Ectodermal cell (in vitro differentiated cells): ENCODE measurements around the gene ERLEC1.

Experiments
- H3K27ac ChIP-seq: 2 replicates; pipeline ENCODE4 v1.7.0; 2013; ENCODE audit warnings: mild to moderate bottlenecking, low read depth, low read length; ENCODE audit not compliant: insufficient read depth, poor library complexity, severe bottlenecking
- H3K27me3 ChIP-seq: 2 replicates; pipeline ENCODE4 v1.7.0; 2013; ENCODE audit warnings: mild to moderate bottlenecking, low read length; ENCODE audit not compliant: insufficient read depth, control insufficient read depth, poor library complexity, severe bottlenecking
- H3K36me3 ChIP-seq: one replicate; pipeline ENCODE4 v1.7.0; 2013; ENCODE audit warnings: low read length; ENCODE audit not compliant: control insufficient read depth, insufficient read depth
- H3K4me1 ChIP-seq: one replicate; pipeline ENCODE4 v1.7.0; 2013; ENCODE audit warnings: low read length; ENCODE audit not compliant: control insufficient read depth, insufficient read depth
- H3K4me3 ChIP-seq: 2 replicates; pipeline ENCODE4 v1.7.0; 2013; ENCODE audit warnings: low read depth, low read length, control low read depth; ENCODE audit not compliant: insufficient read depth
- H3K9me3 ChIP-seq: 2 replicates; pipeline ENCODE4 v1.7.0; 2013; ENCODE audit warnings: mild to moderate bottlenecking, low read length, moderate library complexity; ENCODE audit not compliant: control insufficient read depth
- WGBS, 2 experiments: methylation state at CpG; one replicate each; pipeline ENCODE4 v1.1.7; 2013; ENCODE audit warnings: missing lambda C conversion rate in 2 of 2; 5-methylcytosine and 5-hydroxymethylcytosine counted together

Gene ERLEC1

DNA sequence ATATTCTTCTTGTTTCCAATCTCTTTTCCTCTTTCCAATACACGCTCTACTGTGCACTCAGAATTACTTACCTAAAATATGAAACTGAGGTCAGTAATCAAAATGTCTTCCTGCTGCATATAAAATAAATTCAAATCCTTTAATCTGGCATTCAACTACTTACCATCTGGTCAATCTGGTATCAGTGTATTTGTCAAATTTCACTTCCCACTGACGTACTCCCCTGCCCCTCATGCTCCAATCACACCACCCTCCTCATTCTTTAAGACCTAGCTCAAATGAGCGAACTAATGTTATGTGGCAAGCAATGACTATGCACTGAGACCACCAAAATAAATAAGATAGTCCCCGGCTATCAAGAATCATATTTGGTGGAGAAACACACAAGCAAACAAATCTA is 6.8 kb upstream of the ERLEC1 start:
- H3K4me3 ChIP-seq: no peak overlapping the region
- no peak overlapping the region for H3K27ac ChIP-seq
- H3K4me1 ChIP-seq: peaks cover 10% of the 10 kb centered on the region
- no peaks in the 10 kb centered on the region for H3K36me3 ChIP-seq
- no peaks in the 10 kb centered on the region for H3K27me3 ChIP-seq
- WGBS, 2 experiments: 91 to 95% methylated on average over 4 of the region's 4 CpGs
- no peaks in the 10 kb centered on the region for H3K9me3 ChIP-seq

DNA sequence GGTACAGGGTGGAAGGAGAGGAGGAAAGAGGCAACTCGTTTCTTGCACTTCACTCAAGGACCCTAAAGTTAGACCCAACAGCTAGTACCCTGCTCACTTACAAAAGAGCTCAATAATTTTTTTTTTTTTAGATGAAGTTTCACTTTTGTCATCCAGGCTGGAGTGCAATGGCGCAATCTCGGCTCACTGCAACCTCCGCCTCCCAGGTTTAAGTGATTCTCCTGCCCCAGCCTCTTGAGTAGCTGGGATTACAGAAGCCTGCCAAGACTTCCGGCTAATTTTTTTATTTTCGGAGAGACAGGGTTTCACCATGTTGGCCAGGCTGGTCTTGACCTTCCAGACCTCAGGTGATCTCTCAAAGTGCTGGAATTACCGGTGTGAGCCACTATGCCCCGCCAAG is 4.2 kb upstream of the ERLEC1 start:
- no peak overlapping the region for H3K27ac ChIP-seq
- H3K9me3 ChIP-seq: no peaks in the 10 kb centered on the region
- H3K4me3 ChIP-seq: no peak overlapping the region
- no peaks in the 10 kb centered on the region for H3K27me3 ChIP-seq
- WGBS, 2 experiments: 86 to 92% methylated on average over 7 to 8 of the region's 8 CpGs
- H3K4me1 ChIP-seq: peaks cover 15% of the 10 kb centered on the region
- H3K36me3 ChIP-seq: no peaks in the 10 kb centered on the region

DNA sequence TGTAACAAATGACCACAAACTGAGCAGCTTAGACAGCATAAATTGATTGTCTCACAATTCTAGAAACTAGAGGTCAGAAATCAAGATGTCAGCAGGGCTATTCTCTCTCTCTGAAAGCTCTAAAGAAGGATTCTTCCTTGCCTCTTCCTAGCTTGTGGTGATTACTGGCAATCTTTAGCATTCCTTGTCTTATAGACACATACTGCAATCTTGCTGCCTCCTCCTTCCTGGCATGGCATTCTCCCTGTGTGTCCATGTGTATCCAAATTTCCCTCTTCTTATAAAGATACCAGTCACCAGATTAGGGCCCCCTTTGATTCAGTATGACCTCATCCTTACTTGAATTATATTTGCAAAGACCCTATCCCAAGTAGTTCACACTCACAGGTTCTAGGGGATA is 2.4 kb upstream of the ERLEC1 start:
- H3K27ac ChIP-seq: no peak overlapping the region
- H3K4me1 ChIP-seq: peaks cover 22% of the 10 kb centered on the region
- no peaks in the 10 kb centered on the region for H3K27me3 ChIP-seq
- H3K4me3 ChIP-seq: no peak overlapping the region
- H3K9me3 ChIP-seq: no peaks in the 10 kb centered on the region
- no peaks in the 10 kb centered on the region for H3K36me3 ChIP-seq

DNA sequence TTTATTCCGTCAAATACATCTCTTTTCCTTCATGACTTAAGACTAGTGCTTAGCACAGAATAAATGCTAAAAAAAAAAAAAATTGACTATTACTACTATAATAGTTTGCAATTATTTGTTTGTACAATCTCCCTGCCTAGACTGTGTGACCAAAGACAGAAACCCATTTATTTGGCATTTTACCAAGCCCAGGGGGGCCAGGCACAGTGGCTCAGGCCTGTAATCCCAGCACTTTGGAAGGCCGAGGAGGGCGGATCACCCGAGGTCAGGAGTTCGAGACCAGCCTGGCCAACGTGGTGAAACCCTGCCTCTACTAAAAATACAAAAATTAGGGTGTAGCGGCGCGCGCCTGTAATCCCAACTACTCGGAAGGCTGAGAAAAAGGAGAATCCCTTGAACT is 1.5 kb upstream of the ERLEC1 start:
- no peak overlapping the region for H3K27ac ChIP-seq
- 81 to 83% methylated on average over 11 of the region's 11 CpGs for WGBS, 2 experiments
- no peaks in the 10 kb centered on the region for H3K27me3 ChIP-seq
- H3K9me3 ChIP-seq: no peaks in the 10 kb centered on the region
- peaks cover 22% of the 10 kb centered on the region for H3K4me1 ChIP-seq
- H3K4me3 ChIP-seq: peak overlapping the region; percentile 77
- no peaks in the 10 kb centered on the region for H3K36me3 ChIP-seq

DNA sequence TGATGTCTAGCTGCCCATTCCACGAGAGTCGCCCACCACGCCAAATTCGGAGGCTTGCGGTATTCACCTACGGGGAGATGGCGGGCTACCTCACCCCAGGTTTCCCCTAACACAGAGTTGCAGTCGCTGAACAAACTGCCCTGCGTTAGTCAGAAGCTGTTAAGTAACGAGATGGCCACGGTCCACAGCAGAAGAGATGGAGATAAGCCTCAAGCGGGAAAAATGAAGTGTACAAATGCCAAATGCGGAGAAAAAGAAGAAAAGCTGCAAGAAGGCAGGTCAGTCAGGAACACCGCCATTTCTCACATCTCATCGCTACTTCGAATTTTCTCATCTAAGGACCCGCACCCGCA is 516 bp upstream of the ERLEC1 start:
- H3K36me3 ChIP-seq: no peaks in the 10 kb centered on the region
- 0 to 1% methylated on average over 18 of the region's 18 CpGs for WGBS, 2 experiments
- no peaks in the 10 kb centered on the region for H3K9me3 ChIP-seq
- peak overlapping the region; percentile 77 for H3K4me3 ChIP-seq
- no peaks in the 10 kb centered on the region for H3K27me3 ChIP-seq
- peaks cover 22% of the 10 kb centered on the region for H3K4me1 ChIP-seq
- peak overlapping the region; percentile 70 for H3K27ac ChIP-seq

DNA sequence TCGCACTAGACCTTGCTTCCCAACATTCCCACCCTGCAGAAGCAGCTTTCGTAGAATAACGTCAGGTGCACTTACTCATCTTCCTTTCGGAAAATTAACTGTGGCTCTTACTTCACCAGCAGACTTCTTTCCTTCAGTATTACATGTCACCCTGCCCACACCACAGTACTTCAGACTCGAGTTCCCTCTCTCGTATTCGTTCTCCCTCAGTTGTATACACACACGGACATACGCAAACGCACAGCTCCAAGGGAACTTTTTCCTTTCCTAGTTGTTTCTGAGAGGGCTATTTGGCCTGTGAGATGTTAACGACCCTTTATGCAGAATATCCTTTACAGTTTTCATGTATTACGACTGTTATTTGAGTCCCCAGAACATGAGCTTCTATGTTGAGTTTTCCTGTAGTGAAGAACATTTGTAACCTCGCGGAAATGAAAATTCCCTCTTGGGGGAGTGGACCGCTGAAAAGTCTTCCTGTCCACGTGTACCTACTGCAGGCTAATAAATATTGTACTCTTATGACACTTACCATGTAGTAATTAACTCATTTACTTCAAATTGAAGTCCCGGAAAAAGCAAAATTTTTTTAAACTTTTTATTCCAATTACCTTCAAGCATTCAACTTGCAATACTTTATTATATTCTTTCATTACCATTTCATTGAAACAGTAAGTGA is 908 bp downstream of the ERLEC1 start:
- Histone ChIP-seq H3K27me3 (no peaks in the 10 kb centered on the region), H3K36me3 (no peaks in the 10 kb centered on the region), H3K27ac (no peak overlapping the region), H3K4me1 (peaks cover 22% of the 10 kb centered on the region), H3K9me3 (no peaks in the 10 kb centered on the region), H3K4me3 (peak overlapping the region; percentile 77)
- WGBS, 2 experiments: 9 to 13% methylated on average over 17 of the region's 17 CpGs

DNA sequence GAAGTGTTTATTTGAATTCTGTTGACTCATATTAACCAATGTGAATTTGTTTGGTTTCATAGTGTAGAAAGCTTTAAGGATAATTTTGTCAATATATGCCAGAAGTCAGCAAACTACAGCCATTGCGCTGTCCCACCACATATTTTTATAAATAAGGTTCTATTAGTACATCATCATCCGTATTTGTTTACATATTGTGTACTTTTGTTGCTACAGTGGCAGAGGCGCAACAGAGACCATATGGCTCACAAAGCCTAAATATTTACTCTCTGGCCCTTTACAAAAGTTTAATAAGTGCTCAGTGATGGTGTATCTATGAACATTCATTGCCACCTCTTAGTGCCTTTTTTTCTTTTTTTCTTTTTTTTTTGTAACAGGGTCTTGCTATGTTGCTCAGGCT is 6.4 kb downstream of the ERLEC1 start:
- Histone ChIP-seq H3K9me3 (no peaks in the 10 kb centered on the region), H3K4me1 (peaks cover 3% of the 10 kb centered on the region), H3K27me3 (no peaks in the 10 kb centered on the region), H3K36me3 (peaks cover 3% of the 10 kb centered on the region), H3K27ac (no peak overlapping the region), H3K4me3 (no peak overlapping the region)
- WGBS, 2 experiments: 94% methylated on average over 2 of the region's 3 CpGs; no CpG with 5 or more reads in 1 of the 2 experiments

DNA sequence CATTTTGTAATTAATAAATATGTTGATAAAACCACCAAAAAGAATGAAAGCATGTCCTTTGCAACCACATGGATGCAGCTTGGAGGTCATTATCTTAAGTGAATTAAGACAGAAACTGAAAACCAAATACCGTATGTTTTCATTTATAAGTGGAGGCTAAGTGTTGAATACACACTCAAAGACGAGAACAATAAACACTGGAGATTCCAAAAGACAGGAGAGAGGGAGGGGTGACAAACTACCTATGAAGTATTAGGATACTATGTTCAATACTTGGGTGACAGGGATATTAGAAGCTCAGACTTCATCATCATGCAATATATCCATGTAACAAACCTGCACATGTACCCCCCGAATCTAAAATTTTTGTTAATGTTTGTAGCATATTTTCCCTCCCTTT is 7.0 kb downstream of the ERLEC1 start:
- 100% methylated on average over 2 of the region's 3 CpGs for WGBS, 2 experiments
- Histone ChIP-seq H3K36me3 (peaks cover 3% of the 10 kb centered on the region), H3K4me1 (no peaks in the 10 kb centered on the region), H3K9me3 (no peaks in the 10 kb centered on the region), H3K27ac (no peak overlapping the region), H3K4me3 (no peak overlapping the region), H3K27me3 (no peaks in the 10 kb centered on the region)

DNA sequence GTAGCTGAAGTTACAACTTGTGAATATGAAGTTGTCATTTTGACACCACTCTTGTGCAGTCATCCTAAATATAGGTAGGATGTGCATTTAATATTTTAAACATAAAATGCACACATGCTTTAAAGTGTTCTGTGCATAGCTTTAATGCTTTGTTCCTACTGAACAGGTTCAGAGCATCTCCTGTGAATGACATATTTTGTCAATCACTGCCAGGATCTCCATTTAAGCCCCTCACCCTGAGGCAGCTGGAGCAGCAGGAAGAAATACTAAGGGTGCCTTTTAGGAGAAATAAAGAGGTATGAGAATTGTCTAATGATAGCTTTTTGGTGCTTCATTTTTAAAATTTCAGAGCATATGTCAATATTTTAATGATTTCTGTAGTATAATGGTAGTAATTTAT is 14.7 kb downstream of the ERLEC1 start:
- Histone ChIP-seq H3K4me3 (no peak overlapping the region), H3K9me3 (no peaks in the 10 kb centered on the region), H3K27ac (no peak overlapping the region), H3K27me3 (no peaks in the 10 kb centered on the region), H3K4me1 (no peaks in the 10 kb centered on the region), H3K36me3 (peaks cover 9% of the 10 kb centered on the region)

DNA sequence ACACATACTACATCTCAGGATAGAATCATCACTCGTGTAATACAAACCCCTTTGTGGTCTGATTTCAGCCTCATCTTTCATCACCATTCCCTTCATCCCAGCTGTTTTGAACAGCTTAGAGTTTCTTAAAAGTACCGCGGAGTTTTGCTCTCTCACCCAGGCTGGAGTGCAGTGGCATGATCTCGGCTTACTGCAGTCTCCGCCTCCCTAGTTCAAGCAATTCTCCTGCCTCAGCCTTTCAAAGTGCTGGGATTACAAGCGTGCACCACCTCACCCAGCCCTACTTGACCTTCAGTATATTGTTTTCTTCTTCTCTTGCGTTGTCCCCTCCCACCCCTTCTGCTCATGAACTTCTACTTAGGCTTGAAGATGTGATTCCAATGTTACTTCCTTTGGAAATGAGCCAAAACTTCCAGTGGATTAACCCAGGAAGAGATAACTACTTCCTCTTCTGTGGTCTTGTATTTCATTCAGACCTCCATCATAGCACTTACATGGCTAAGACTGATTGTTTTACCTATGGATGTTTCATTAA is 15.8 kb downstream of the ERLEC1 start:
- no peak overlapping the region for H3K27ac ChIP-seq
- WGBS, 2 experiments: 88 to 91% methylated on average over 7 of the region's 7 CpGs
- peaks cover 9% of the 10 kb centered on the region for H3K36me3 ChIP-seq
- H3K4me3 ChIP-seq: no peak overlapping the region
- H3K4me1 ChIP-seq: no peaks in the 10 kb centered on the region
- no peaks in the 10 kb centered on the region for H3K9me3 ChIP-seq
- no peaks in the 10 kb centered on the region for H3K27me3 ChIP-seq

DNA sequence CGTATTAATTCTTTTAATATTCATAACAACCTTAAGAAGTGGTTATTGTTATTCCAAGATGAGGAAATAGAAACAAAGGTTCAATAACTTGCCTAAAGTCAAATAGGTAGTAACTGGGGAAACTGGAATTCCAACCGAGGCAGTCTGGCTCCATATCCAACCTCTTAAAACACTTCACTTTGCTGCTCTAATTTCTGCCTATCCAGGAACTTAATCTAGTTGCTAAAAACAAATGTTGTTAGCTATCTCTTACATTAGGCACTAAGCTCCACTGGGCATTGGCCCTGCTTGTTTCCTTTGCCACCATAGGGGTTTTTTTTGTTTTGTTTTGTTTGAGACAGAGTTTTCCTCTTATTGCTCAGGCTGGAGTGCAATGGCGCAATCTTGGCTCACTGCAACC is 24.8 kb downstream of the ERLEC1 start:
- Histone ChIP-seq H3K9me3 (no peaks in the 10 kb centered on the region), H3K27me3 (no peaks in the 10 kb centered on the region), H3K36me3 (peaks cover 6% of the 10 kb centered on the region), H3K27ac (no peak overlapping the region), H3K4me3 (no peak overlapping the region), H3K4me1 (no peaks in the 10 kb centered on the region)
- WGBS, 2 experiments: 93 to 100% methylated on average over 2 of the region's 3 CpGs
